ENCODE data around the gene KRT3.

- TF ChIP-seq HDAC2 (IDR thresholded peaks at IDR 0.05) (no peak), SIRT6 (IDR thresholded peaks at IDR 0.05; ENCODE audit: low read depth, low read length) (no peak), FOSL1 (tag; conservative IDR thresholded peaks at IDR 0.05) (peak; percentile 87), TBL1XR1 (IDR thresholded peaks at IDR 0.05; ENCODE audit: low read length in 2 of 2) (no peak)
Measured at GRCh38 chr12:52794479-52795331, 1.2 kb downstream of the KRT3 start.
